Measurements from ENCODE around the gene MEI4.

GRCh38 chr6:77669913-77670312 is 17.1 kb downstream of the MEI4 start:
- TF ChIP-seq CTCF (CRISPR knock-in tag; IDR thresholded peaks at IDR 0.05) (no peak), CHD2 (IDR thresholded peaks at IDR 0.05; ENCODE audit: low read depth, low read length) (no peak), SMC3 (IDR thresholded peaks at IDR 0.05; ENCODE audit: low read length) (no peak), ATF1 (CRISPR knock-in tag; IDR thresholded peaks at IDR 0.05) (no peak), CCDC6 (CRISPR knock-in tag; IDR thresholded peaks at IDR 0.05) (no peak), RFXANK (CRISPR knock-in tag; IDR thresholded peaks at IDR 0.05) (no peak), HMG20B (CRISPR knock-in tag; conservative IDR thresholded peaks at IDR 0.05) (no peak), YY1 (IDR thresholded peaks at IDR 0.05; ENCODE audit: insufficient read depth, insufficient replicate concordance, low read depth, low read length) (no peak), ATF2 (CRISPR knock-in tag; IDR thresholded peaks at IDR 0.05) (no peak), RXRA (CRISPR knock-in tag; IDR thresholded peaks at IDR 0.05) (no peak)
- TF ChIP-seq, protein P1, sequence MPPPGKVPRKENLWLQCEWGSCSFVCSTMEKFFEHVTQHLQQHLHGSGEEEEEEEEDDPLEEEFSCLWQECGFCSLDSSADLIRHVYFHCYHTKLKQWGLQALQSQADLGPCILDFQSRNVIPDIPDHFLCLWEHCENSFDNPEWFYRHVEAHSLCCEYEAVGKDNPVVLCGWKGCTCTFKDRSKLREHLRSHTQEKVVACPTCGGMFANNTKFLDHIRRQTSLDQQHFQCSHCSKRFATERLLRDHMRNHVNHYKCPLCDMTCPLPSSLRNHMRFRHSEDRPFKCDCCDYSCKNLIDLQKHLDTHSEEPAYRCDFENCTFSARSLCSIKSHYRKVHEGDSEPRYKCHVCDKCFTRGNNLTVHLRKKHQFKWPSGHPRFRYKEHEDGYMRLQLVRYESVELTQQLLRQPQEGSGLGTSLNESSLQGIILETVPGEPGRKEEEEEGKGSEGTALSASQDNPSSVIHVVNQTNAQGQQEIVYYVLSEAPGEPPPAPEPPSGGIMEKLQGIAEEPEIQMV (CRISPR knock-in tag; IDR thresholded peaks at IDR 0.05; ENCODE audit: low read depth) = no peak

All from HepG2 (cell line).